ENCODE results near the gene PNPLA2.

DNA sequence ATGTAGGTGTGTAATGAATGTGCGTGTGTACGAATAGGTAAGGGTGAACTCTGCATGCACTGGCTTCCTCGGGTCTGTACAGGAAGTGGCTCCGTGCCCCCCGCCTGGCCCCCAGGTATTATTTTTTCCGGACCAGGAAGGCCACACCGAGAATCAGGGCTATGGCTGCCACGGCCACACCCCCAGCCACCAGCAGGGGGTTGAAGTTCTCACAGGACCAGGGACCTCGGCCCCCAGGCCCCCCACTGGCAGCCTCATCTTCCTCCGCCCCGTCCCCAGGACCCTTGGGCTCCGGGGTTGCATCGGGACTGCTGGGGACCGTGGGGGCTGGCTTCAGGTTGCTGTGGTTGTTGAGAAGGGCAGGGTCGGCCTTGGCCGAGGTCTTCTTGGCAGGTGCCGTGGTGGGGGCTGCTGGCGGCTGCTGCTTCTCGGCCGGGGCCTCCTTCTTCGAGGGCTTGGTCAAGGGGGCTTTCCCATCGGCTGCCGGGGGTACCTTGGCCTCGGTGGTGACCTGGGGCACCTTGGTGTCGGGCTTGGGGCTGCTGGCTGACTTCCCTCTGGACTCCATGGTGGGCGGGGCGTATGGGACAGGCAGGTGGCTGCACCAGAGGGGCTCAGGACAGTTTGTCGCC, 30.6 kb upstream of the PNPLA2 start:
- TF ChIP-seq LEF1 (IDR thresholded peaks at IDR 0.05; ENCODE audit: borderline replicate concordance) (no peak), BHLHE40 (IDR thresholded peaks at IDR 0.05; ENCODE audit: borderline replicate concordance) (no peak), FOXM1 (IDR thresholded peaks at IDR 0.05; ENCODE audit: borderline replicate concordance) (no peak), NFRKB (IDR thresholded peaks at IDR 0.05) (no peak), ELF4 (IDR thresholded peaks at IDR 0.05) (no peak), SP1 (IDR thresholded peaks at IDR 0.05) (no peak), FOXA1 (IDR thresholded peaks at IDR 0.05) (no peak)
- TF ChIP-seq, protein P1, sequence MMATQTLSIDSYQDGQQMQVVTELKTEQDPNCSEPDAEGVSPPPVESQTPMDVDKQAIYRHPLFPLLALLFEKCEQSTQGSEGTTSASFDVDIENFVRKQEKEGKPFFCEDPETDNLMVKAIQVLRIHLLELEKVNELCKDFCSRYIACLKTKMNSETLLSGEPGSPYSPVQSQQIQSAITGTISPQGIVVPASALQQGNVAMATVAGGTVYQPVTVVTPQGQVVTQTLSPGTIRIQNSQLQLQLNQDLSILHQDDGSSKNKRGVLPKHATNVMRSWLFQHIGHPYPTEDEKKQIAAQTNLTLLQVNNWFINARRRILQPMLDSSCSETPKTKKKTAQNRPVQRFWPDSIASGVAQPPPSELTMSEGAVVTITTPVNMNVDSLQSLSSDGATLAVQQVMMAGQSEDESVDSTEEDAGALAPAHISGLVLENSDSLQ (IDR thresholded peaks at IDR 0.05), result no peak
